Omental fat pad (tissue), 4 donors: ENCODE data around the gene EPSTI1. TPM values are rescaled to one million over a fixed set of nuclear protein-coding genes. Genes with fewer than 3 reads are reported as not detected.

Experiments used
- ATAC-seq: fragments of 150-250 bp; one replicate; pipeline ENCODE4 v1.9.1; 2016; ENCODE audit warnings: mild to moderate bottlenecking, moderate library complexity; ENCODE audit not compliant: low FRiP score
- DNase-seq: peaks from one replicate; pipeline ENCODE4 v3.0.0-alpha.2; 2019; ENCODE audit warnings: low spot score
- CTCF ChIP-seq, 3 donors: fragments of 450-650 bp; IDR thresholded peaks; one replicate each; pipeline ENCODE4 v1.5.1; 2016 to 2017; ENCODE audit warnings: antibody characterized with exemption in 3 of 3, mild to moderate bottlenecking in 3 of 3, moderate library complexity in 2 of 3
- total RNA-seq, 4 donors: library from RNA; depleted of rRNA; stranded (reverse); fragments of >200 nt; gene quantifications; one replicate each; pipeline ENCODE4 v1.1.0, GENCODE V29; 2016

The EPSTI1 gene
- total RNA-seq, 4 donors from 2014 or later: 8.3 to 31.8 (median 10.9) TPM

- DNase-seq: no peak
- TF ChIP-seq CTCF (IDR thresholded peaks at IDR 0.05): no peak
- ATAC-seq: no peak
Observed at GRCh38 chr13:43031881-43032280, 39.8 kb upstream of the EPSTI1 start.

- ATAC-seq (no peak), DNase-seq (no peak)
- no peak for TF ChIP-seq CTCF (IDR thresholded peaks at IDR 0.05)
Observed at GRCh38 chr13:43030548-43030947, 38.5 kb upstream of the EPSTI1 start.

GRCh38 chr13:43026262-43026661, 34.2 kb upstream of the EPSTI1 start:
- TF ChIP-seq CTCF (IDR thresholded peaks at IDR 0.05): no peak

GRCh38 chr13:43023289-43023963, 31.4 kb upstream of the EPSTI1 start, which contains the start of gene DNAJC15:
DNAJC15 (plus strand) TSS chr13:43023586; CDS start chr13:43023627, 41 bp downstream.
- peak; percentile 77 for ATAC-seq
- no peak for TF ChIP-seq CTCF (IDR thresholded peaks at IDR 0.05)
- DNase-seq: peak; percentile 58

More at GRCh38 chr13:43026262-43026661, 34.2 kb upstream of the EPSTI1 start:
- no peak for DNase-seq
- ATAC-seq: no peak

GRCh38 chr13:43022934-43023288, 30.9 kb upstream of the EPSTI1 start:
- ATAC-seq (no peak), DNase-seq (no peak)
- TF ChIP-seq CTCF (IDR thresholded peaks at IDR 0.05): no peak

GRCh38 chr13:43021926-43022670, 30.1 kb upstream of the EPSTI1 start:
- TF ChIP-seq CTCF (IDR thresholded peaks at IDR 0.05): no peak
- ATAC-seq (no peak), DNase-seq (no peak)

- ATAC-seq (no peak), DNase-seq (no peak)
- TF ChIP-seq CTCF (IDR thresholded peaks at IDR 0.05): no peak
Observed at GRCh38 chr13:43020794-43021193, 28.8 kb upstream of the EPSTI1 start.
